GM20431 (cell line): ENCODE measurements around the gene RAC3.

Experiments used
- in situ Hi-C: fragments of 300-500 bp; cut with MseI, MboI; formaldehyde crosslinking; loops from one replicate; pipeline ENCODE4 v1.15.0; 2020; ENCODE audit warnings: low sequenced_read_pairs; ENCODE audit not compliant: unreplicated experiment

Gene RAC3

GRCh38 chr17:82052638-82053059, 21.2 kb downstream of the RAC3 start:
- in situ Hi-C loops: no loop called here

DNA sequence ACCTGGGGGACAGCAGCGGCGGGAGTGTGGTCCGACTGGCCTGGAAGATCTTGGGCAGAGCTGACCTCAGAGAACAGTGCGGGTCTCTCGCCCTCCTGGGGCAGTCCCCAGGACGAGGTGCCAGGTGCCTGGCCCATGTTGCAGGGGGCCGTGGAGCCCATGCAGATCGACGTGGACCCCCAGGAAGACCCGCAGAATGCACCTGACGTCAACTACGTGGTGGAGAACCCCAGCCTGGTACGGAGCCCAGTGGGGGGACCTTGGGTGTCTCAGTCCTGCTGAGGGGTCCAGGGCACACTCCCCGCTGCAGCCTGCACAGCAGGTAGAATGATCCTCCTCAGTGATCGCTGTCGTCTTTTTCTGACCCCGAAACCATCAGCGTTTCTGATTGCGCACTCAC, 21.7 kb downstream of the RAC3 start:
- in situ Hi-C loops: no loop called here

DNA sequence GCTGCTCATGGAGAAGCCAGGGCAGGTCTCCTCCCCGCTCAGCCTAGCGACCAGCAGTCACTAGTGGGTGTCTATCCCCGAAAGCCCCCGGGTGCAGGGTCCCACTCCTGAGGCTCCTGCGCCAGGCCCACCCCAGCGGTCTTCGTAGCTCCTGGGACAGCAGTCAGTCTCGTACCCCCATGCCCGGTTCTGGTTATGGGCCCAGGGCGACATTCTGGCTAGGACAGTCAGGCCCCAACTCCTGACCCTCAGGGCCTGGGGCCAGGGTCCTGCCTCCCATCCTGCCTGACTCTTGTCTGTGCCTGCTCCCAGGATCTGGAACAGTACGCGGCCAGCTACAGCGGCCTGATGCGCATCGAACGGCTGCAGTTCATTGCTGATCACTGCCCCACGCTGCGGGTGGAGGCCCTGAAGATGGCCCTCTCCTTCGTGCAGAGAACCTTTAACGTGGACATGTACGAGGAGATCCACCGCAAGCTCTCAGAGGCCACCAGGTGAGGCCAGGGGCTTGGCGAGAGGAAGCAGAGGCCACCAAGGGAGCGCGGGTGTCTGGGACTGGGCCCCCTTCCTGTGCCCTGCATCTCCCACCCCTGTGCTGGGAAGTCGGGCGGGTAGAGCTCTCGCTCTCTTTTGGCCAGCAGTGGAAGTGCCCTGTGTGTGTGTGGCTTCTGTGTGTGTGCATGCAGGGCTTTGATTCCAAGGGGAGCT, 22.2 kb downstream of the RAC3 start:
- in situ Hi-C loops: no loop called here

- in situ Hi-C loops: no loop called here
Observed at GRCh38 chr17:82054351-82055022, 23.0 kb downstream of the RAC3 start.

DNA sequence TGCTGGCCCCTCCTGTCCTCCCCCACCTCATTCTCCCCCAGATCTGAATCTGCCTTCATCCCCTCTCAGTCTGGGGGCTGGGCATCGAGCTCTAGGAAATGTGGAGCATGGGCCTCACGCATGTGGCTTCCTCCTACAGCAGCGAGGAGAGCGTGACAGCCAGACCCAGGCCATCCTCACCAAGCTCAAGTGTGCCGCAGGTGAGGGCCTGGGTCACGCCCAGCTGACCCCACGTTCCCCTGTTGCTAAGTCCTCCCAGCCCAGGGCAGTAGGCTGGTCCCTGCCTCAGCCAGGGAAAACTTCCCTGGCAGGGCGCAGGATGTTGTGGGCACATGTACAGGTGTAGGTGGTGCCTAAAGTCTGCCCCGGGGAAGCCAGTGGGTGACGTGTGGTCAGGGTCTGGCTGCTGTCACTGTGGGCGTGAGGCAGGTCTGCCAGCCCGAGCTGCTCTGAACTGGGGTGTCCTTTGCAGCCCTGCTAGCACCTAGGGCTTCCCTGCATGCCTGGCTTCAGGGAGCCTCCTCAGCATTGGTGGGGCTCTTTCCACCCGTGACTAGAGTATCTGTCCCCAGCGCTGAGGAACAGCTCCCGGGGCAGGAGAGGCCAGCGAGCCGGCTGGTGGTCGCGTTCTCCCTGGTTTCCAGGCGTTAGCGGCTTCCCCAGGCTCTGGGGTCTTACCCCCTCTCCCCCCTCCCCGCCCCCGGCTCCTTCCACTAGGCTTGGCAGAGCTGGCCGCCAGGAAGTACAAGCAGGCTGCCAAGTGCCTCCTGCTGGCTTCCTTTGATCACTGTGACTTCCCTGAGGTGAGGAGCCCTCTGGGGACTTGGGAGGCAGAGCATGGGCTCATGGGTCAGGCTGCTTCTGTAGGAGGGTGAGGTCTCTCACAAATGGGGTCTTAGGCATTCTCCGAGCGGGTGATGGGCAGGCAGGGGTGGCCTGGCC, 23.8 kb downstream of the RAC3 start:
- in situ Hi-C loops: no loop called here

GRCh38 chr17:82055965-82056728, 24.7 kb downstream of the RAC3 start:
- in situ Hi-C loops: no loop called here

GRCh38 chr17:82056729-82057621, 25.5 kb downstream of the RAC3 start:
- in situ Hi-C loops: no loop called here

DNA sequence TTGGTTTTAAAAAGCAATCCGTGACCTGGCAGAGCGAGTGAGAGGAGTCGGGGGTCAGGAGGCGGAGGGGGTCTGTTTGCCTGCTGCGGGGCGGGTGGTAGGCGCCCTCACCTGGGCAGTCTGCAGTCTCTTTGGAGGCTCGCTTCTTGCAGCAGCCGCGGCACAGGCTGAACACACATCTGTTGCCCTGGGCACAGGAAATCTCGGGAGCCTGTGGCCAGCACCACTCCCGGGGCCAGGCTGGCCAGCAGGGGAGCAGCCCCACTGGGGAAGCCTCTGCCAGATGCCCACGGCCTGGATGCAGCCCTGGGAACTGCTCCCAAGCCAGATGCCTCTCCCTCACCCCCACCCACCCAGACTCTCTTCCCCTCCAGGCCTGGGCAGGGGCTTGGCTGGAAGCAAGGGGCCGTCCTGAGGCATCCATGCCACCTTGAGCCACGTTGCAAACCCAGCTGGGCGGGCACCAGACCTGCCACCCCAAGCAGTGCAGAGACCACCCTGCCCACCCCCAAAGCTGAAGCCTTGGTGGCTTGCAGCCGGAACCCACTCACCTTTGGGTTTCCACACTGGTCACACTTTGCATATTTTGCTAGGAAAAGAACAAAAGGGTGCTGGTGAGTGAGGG, 26.9 kb downstream of the RAC3 start:
- in situ Hi-C loops: no loop called here

- in situ Hi-C loops: no loop called here
Observed at GRCh38 chr17:82058855-82059249, 27.4 kb downstream of the RAC3 start.

DNA sequence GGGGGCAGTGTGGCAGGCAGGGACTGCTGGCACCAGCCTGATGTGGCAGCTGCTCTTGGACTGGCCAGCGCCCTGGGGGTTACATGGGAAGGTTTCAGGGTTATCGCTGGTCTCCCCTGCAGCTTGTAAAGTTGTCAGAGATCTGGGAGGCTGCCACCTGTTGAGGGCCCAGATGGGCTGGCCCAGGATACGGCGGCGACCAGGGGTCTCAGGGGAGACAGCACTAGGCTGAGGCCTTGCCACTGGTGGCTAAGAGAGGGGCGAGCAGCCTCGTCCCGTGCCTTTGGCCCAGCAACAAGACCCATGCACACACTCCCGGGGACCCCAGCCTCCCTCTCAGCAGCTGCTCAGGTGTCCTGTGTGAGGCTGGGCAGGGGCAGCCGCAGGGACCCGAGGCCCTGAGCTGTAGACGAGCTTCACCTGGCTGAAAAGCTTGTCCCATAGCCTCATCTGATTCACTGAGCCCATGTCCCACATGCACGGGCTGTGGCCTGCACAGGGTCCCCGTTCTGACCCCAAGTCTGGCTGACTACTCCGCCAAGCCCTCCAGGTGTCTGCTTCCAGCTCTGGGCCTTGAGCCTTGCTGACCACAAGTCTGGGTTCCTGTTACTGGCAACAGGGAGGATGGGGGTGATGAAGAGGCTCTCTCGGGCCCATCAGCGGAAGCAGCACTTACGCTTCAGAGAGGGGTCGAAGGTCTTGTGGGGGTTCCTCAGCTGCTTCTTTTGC, 28.0 kb downstream of the RAC3 start:
- in situ Hi-C loops: no loop called here

DNA sequence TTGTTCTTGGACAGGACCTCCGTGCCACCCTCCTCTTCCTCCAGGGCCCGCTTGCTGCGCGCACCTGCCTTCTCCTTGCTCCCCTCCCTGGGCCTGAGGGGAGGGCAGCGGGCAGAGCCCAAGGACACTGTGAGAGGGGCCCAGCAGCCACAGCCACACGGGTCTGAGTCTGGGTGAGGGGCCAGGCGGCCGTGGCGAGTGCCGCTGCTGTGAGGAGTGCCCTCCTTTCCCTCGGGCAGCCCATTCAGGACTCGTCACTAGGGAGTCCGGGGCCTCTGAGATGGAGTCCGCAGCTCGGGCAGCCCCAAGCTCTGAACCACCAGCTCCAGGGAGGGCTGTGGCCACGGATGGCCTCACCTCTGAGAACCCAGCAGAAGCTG, 28.5 kb downstream of the RAC3 start:
- in situ Hi-C loops: no loop called here

- in situ Hi-C loops: no loop called here
Observed at GRCh38 chr17:82060614-82061013, 29.1 kb downstream of the RAC3 start.

GRCh38 chr17:82061047-82061925, 29.8 kb downstream of the RAC3 start:
- in situ Hi-C loops: no loop called here

DNA sequence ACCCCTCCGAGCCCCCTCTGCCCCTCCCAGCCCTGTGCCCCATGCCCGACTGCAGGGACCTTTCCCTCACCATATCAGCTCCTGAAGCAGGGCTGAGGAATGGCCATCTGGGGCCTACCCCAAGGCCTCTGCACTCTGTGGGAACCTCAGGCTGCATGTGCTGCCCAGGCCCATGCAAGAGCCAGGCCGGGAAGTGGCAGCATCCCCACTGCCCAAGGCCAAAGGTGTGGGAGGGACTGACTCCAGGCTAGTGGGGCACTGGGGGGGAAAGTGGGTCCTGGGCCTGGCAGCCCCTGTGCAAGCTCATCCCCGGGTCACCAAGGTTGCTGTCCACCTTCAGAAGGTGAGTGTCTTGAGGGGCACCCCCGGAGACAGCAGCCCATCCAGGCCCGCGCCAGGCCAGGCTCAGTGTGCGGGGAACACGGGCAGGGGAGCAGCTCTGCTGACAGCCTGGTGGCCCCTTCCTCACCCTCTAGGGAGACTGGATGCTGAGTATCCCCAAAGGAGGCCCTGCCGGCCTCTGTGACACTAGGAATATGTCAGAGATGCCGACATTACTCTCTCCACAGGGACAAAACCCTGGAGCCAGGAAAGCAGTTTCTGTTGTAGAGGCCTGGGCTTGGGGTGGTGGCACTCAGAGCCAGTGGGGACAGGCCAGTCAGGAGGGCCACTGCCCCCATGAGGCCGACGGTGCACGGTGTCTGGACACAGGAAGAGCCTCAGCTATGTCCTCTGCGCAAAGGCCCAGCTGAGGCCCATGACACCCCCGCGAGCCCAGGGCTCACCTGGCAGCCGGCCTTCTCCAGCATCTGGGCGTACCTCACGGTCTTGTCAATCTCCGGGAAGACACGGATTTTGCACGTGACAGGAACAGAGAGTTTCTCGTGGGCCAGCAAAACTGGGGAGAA, 30.9 kb downstream of the RAC3 start:
- in situ Hi-C loops: no loop called here

DNA sequence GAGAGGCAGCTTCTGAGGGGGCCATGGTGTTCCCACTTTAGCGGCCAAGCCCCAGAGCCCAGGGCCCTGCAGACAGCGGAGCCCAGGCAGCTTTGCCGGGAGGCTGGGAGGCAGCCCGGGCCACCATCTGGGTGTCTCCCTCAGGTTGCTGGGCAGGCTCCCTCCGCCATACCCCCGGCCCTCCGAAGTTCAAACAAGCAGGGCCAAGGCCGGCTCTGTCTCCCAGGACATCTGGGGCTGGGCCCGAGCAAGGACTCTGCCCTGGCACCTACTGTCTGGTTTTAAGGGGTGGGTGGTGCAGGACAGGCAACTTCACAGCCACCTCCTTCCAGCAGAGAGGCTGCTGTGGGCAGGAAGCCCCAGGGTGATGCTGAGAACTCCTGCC, 31.5 kb downstream of the RAC3 start:
- in situ Hi-C loops: no loop called here
